ENCODE results near the gene RAD51B. TPM values are rescaled to one million over a fixed set of nuclear protein-coding genes. Genes with fewer than 3 reads are reported as not detected.

RAD51B gene
- total RNA-seq, 4 donors from 2014 or later: 6.2 to 39.9 (median 12.9) TPM

- no peaks in the 10 kb centered on the region for H3K27me3 ChIP-seq
- no peaks in the 10 kb centered on the region for H3K9me3 ChIP-seq
- no peak for TF ChIP-seq CTCF (IDR thresholded peaks at IDR 0.05)
- TF ChIP-seq POLR2A (IDR thresholded peaks at IDR 0.05): no peak
- H3K27ac ChIP-seq: peak overlapping the region; percentile 54 to 86 (median 80)
- H3K4me3 ChIP-seq: no peak overlapping the region
- intact Hi-C loops (cut with DNase I): no loop called here
- DNase-seq: no peak
- H3K4me1 ChIP-seq: peaks cover 11 to 100% (median 73%) of the 10 kb centered on the region in 3 donors
- WGBS, 2 donors: 94 to 96% methylated on average over 3 to 4 of the region's 4 CpGs
- H3K36me3 ChIP-seq: no peaks in the 10 kb centered on the region
Observed at GRCh38 chr14:68668028-68668427, 848.4 kb downstream of the RAD51B start.

DNA sequence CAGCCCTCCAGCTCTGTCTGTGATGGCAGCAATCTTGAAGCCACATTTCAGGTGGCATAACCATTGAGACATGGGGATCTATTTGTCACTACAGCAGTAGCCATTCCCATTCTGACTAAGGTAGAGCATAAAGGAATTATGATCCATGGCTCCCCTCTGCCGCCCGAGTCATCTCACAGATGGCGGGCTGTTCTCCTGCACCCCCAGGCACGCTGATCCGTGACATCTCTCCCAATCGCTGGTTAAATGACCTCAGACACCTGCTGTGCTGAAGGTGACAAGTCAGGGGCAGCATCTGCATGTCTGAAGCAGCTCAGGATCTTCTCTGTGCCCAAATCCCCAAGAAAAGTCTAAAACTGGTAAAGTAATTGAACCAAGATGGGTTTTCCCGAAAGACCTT, 849.0 kb downstream of the RAD51B start:
- DNase-seq: no peak
- TF ChIP-seq CTCF (IDR thresholded peaks at IDR 0.05) (no peak), POLR2A (IDR thresholded peaks at IDR 0.05) (no peak)
- H3K27me3 ChIP-seq: no peaks in the 10 kb centered on the region
- H3K4me1 ChIP-seq: peaks cover 11 to 98% (median 73%) of the 10 kb centered on the region in 3 donors
- H3K9me3 ChIP-seq: no peaks in the 10 kb centered on the region
- peak overlapping the region; percentile 54 to 86 (median 80) for H3K27ac ChIP-seq
- H3K36me3 ChIP-seq: no peaks in the 10 kb centered on the region
- intact Hi-C loops (cut with DNase I): no loop called here
- no peak overlapping the region for H3K4me3 ChIP-seq
- 83 to 93% methylated on average over 6 to 7 of the region's 7 CpGs for WGBS, 2 donors

- intact Hi-C loops (cut with DNase I): no loop called here
- Histone ChIP-seq H3K4me3 (no peak overlapping the region), H3K27me3 (no peaks in the 10 kb centered on the region), H3K36me3 (no peaks in the 10 kb centered on the region), H3K27ac (peak overlapping the region; percentile 54 to 86 (median 80)), H3K4me1 (peaks cover 11 to 92% (median 71%) of the 10 kb centered on the region in 3 donors), H3K9me3 (no peaks in the 10 kb centered on the region)
- no peak for DNase-seq
- 27 to 36% methylated on average over 3 of the region's 3 CpGs for WGBS, 2 donors
- TF ChIP-seq CTCF (IDR thresholded peaks at IDR 0.05) (no peak), POLR2A (IDR thresholded peaks at IDR 0.05) (no peak)
Observed at GRCh38 chr14:68669111-68669511, 849.5 kb downstream of the RAD51B start.

DNA sequence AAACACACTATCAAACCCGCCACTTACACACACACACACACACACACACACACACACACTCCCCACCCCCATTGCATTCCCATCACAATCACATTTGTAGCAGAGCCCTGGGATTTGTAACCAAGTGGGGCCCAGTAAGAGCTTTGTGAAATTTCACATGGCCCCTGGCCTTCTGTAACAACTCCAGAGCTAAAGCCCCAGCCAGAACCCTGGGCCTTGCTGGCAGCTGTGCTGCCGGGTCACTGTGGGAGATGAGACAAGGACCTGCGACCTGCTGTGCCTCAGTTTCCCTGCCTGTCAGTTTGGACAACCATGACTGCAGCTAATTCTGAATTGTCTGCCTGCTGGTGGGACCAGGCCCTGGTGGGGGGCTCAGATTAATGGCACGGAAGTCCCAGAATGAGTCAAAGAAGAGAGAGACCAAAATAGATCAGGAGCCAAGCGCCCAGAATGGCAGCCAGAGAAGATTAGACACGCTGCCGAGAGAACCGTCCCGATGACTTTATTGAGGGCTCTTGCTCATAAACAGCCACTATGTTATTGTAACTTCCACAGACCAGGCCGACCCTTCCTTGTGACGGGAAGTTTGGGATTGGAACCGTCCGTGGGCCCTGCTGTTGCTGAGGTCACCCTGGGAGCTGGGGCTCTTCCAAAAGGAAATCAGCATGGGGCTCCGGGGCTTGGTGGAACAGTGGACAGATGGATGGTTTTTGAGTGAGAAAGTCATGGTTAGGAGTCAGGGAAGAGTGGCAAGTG, 850.2 kb downstream of the RAD51B start:
- peak overlapping the region; percentile 54 to 86 (median 80) for H3K27ac ChIP-seq
- H3K27me3 ChIP-seq: no peaks in the 10 kb centered on the region
- no peaks in the 10 kb centered on the region for H3K9me3 ChIP-seq
- DNase-seq: no peak
- WGBS, 2 donors: 65 to 92% methylated on average over 10 to 14 of the region's 14 CpGs
- no peaks in the 10 kb centered on the region for H3K36me3 ChIP-seq
- H3K4me3 ChIP-seq: no peak overlapping the region
- peaks cover 11 to 89% (median 66%) of the 10 kb centered on the region in 3 donors for H3K4me1 ChIP-seq
- TF ChIP-seq CTCF (IDR thresholded peaks at IDR 0.05) (no peak), POLR2A (IDR thresholded peaks at IDR 0.05) (no peak)
- intact Hi-C loops (cut with DNase I): loop anchor here (10.0 kb wide), 1 partner anchor 125 kb away; no protein-coding TSS in a partner anchor

DNA sequence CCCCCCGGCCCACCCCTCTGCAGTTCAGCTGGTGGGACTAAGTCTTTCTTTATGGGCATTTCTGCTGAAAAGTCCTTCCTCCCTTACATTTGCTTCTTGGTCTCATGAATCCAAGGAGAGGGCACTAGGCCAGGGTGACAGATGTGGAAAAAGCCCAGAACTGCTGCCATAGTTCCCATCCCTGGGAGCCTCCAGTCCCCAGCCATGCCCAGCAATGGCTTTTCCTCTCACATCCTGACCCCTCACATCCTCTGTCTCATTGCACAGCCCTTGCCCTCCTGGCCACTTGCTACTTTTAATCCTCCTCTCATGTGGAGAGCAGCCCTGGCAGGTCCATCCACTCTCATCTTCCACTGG, 850.8 kb downstream of the RAD51B start:
- DNase-seq: no peak
- Histone ChIP-seq H3K36me3 (no peaks in the 10 kb centered on the region), H3K27me3 (no peaks in the 10 kb centered on the region), H3K4me3 (no peak overlapping the region), H3K4me1 (peaks cover 11 to 89% (median 66%) of the 10 kb centered on the region in 3 donors), H3K27ac (peak overlapping the region; percentile 54 to 86 (median 80)), H3K9me3 (no peaks in the 10 kb centered on the region)
- WGBS, 2 donors: 89 to 100% methylated on average over 1 of the region's 1 CpG
- intact Hi-C loops (cut with DNase I): loop anchor here (10.0 kb wide), 1 partner anchor 126 kb away; no protein-coding TSS in a partner anchor
- TF ChIP-seq CTCF (IDR thresholded peaks at IDR 0.05) (no peak), POLR2A (IDR thresholded peaks at IDR 0.05) (no peak)
